Left forelimb (tissue), 1 donor: ENCODE results near the gene HDAC10.

ENCODE experiments used
- DNase-seq: peaks from one replicate; pipeline ENCODE4 v3.0.0-alpha.2; 2018; ENCODE audit warnings: low spot score

The HDAC10 gene

DNA sequence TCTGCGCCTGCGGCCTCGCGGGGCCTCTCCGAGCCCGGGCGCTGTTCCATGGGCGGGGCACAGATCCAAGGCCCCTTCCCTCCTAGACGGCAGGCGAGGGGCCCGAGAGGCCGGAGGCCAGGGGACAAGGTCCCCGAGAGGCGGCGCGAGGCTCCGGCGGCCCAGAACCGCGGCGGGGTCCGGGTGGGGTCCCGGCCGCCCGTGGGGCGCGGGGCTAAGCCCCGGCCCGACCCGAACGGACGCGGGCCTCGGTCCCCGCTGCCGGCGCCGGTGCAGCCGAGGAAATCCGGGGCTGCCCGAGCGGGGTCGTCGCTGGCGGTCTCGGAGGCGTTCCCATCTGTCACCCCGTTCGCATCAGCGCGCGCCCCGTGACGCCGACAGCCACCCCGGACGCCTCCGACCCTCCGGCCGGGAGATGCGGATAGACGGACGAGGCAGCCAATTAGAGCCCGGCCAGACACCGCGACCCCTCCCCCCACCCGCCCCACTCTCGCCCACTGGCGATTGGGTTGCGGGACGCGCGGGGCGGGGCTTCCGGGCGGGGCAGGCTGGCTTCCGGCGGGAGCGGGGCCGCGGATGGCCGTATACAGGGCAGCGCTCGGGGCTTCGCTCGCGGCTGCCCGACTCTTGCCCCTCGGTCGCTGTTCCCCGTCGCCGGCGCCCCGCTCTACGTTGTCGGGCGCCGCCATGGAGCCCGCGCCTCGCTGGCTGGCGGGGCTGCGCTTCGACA is 50.4 kb downstream of the HDAC10 start, which contains the start of gene SELENOO:
TSS of gene SELENOO (plus strand) at position 551 of the 730 bp plus-strand sequence. CDS start at position 577, 26 bp downstream.
- peak; percentile 98 for DNase-seq

DNA sequence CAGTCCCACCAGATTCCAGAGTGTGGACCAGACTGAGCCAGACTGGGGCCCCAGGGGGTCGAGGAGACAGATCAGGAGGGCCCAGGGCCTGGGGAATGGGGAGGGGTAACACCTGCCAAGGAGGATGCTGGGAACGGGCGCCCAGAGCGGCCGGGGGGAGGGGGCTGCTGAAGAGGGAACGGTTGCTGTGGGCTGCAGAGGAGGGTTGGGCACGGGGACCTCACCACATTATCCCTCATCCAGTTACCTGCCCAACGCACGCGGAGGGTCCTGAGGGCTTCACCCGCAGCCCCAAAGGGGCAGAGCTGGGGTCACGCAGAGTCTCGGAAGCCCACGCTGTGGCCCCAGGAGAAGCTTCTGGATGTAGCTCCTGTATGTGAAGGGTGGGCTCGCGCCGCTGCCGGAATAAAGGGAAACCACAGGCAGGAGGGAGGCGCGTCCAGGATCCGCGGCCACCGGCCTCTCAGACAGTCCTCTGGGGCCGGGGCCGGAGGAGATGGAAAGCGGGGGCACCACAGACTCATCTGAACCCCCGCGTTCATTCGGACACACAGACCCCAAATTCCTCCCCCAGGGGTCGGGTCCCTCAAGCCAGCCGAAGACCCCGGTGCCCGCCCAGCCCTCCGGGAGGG is 51.1 kb downstream of the HDAC10 start:
- DNase-seq: no peak

DNA sequence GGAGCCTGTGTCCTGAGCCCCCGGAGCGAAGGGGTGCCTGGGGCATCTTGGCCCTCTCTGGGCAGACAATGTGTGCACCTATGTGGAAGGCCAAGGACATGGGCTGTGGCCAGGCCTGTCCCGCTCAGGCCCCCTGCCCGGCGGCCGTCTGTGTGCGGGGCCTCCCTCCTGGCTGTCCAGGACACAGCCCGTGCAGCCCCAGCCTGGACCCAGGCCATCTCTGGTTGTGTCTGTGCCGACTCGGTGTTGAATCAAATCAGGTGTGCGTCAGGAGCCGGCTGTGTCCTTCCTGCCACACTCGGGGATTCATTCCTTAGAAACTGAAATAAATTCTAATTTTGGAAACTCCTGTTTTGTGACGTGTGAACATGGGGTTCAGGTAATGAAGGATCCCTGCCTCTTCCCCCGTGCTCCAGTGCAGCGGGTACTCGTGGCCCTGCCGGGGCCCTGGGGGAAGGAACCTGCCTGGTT is 51.8 kb downstream of the HDAC10 start:
- DNase-seq: no peak

DNA sequence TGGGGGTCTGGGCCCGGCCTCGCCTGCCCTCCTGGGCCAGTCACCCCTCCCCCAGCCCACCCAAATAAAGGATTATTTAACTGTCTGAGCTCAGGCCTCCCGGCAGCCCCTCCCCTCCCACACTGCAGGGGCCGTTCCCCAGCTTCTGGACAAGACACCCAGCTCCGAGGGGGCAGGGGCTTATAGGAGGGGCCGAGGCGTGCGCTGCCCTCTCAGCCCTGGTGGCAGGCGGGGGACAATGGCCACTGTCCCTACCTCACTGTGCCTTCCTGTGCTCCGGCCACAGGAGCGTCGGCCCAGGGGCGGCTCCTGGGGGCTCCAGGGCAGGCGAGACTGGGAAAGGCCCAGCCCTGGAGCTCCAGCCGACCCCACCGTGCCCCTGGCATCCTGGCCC is 52.4 kb downstream of the HDAC10 start:
- DNase-seq: no peak

DNA sequence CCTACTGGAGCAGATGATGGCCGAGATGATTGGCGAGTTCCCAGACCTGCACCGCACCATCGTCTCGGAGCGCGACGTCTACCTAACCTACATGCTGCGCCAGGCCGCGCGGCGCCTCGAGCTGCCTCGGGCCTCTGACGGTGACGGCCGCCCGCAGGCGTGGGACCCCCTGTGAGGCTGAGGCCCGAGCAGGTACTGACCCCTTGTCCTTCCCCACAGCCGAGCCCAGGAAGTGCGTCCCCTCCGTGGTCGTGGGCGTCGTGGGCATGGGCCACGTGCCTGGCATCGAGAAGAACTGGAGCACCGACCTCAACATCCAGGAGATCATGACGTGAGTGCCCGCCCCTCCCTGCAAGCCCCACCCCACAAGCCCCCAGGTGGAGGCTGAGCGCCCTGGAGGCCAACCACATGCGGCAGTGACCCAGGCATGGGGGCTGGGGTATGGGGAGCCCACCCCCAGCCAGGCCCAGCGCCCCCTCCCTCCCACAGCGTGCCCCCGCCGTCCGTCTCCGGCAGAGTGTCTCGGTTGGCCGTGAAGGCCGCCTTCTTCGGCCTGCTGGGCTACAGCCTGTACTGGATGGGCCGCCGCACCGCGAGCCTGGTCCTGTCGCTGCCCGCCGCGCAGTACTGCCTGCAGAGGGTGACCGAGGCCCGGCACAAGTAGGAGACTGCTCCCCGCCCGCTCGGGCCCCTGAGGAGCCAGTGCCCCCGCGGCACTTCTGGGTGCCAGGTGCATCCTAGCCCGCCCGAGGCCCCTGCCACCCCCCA is 53.0 kb downstream of the HDAC10 start:
- DNase-seq: no peak

DNA sequence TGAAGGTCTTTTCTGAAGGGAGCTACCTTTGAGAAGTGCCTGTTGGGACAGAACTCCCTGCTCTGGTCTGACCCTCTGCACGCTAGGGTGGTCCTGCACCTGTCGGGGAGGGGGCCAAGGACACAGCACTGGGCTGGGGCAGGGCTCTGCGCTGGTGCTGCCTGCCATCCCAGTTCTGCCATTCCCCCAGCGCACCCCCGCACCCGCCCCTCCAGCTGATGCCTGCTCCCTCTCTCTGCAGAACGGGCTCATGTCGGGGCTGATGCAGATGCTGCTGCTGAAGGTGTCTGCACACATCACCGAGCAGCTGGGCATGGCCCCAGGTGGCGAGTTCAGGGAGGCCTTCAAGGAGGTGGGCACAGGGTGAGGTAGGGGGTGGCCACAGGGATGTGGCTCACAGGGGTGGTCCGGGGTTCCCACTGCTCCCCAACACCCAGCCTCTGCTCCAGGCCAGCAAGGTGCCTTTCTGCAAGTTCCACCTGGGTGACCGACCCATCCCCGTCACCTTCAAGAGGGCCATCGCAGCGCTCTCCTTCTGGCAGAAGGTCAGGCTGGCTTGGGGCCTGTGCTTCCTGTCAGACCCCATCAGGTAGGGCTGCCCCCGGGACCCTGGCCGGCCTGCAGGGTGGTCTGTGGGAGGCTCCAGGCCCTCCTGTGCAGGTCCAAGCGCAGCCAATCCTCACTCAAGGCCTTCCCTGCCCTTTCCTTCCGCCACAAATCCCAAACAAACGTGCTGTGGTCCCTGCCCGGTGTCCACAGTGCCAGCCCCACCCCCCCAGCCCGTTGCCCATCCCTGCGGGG is 53.9 kb downstream of the HDAC10 start:
- no peak for DNase-seq

DNA sequence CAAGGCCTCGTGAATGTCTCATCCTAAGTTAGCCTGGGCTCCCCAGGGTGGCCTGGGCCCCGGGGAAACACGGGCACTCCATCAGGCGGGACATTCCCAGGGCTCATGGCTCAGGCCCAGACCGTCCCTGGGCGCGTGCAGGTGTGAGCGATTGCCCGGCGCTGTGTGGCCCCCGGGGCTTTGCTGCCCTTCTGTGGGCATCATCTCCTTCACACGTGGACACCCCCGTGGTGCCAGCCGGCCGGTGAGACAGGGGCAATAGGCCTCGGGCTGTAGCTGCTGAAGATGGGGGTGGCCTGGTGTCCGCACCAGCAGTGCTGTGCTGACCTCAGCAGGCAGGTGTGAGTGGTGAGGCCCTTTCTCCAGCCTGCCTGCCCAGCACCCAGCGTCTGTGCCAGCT is 54.8 kb downstream of the HDAC10 start:
- no peak for DNase-seq
